Parathyroid adenoma (tissue), 2 donors: ENCODE measurements around the gene TMEM120B.

Experiments
- H2AFZ ChIP-seq: fragments of 300-600 bp; sonication (generic); one replicate; pipeline ENCODE4 v1.7.0; 2017; ENCODE audit warnings: antibody characterized with exemption, mild to moderate bottlenecking
- H3K27ac ChIP-seq: fragments of 300-600 bp; sonication (generic); one replicate; pipeline ENCODE4 v1.7.0; 2017
- H3K27me3 ChIP-seq: fragments of 300-600 bp; sonication (generic); one replicate; pipeline ENCODE4 v1.7.0; 2017; ENCODE audit warnings: low read length; ENCODE audit not compliant: control insufficient read depth, insufficient read depth
- H3K36me3 ChIP-seq: fragments of 300-600 bp; sonication (generic); one replicate; pipeline ENCODE4 v1.7.0; 2017; ENCODE audit warnings: low read length; ENCODE audit not compliant: control insufficient read depth, insufficient read depth
- H3K4me1 ChIP-seq: fragments of 300-600 bp; sonication (generic); one replicate; pipeline ENCODE4 v1.7.0; 2017; ENCODE audit warnings: control low read depth
- H3K4me2 ChIP-seq: fragments of 300-600 bp; sonication (generic); one replicate; pipeline ENCODE4 v1.7.0; 2017; ENCODE audit warnings: low read length
- H3K4me3 ChIP-seq: fragments of 300-600 bp; sonication (generic); one replicate; pipeline ENCODE4 v1.7.0; 2017; ENCODE audit warnings: low read depth, low read length
- H3K79me2 ChIP-seq: fragments of 300-600 bp; sonication (generic); one replicate; pipeline ENCODE4 v1.7.0; 2017; ENCODE audit warnings: control low read depth
- H3K9ac ChIP-seq: fragments of 300-600 bp; sonication (generic); one replicate; pipeline ENCODE4 v1.7.0; 2017; ENCODE audit warnings: mild to moderate bottlenecking
- H3K9me3 ChIP-seq: fragments of 300-600 bp; sonication (generic); one replicate; pipeline ENCODE4 v1.7.0; 2017; ENCODE audit warnings: low read length; ENCODE audit not compliant: control insufficient read depth
- CTCF ChIP-seq: fragments of 300-600 bp; sonication (generic); IDR thresholded peaks from one replicate; pipeline ENCODE4 v1.7.0; 2017; ENCODE audit warnings: antibody characterized with exemption, mild to moderate bottlenecking
- donor health status: primary hyperparathyroidism.

The TMEM120B gene

DNA sequence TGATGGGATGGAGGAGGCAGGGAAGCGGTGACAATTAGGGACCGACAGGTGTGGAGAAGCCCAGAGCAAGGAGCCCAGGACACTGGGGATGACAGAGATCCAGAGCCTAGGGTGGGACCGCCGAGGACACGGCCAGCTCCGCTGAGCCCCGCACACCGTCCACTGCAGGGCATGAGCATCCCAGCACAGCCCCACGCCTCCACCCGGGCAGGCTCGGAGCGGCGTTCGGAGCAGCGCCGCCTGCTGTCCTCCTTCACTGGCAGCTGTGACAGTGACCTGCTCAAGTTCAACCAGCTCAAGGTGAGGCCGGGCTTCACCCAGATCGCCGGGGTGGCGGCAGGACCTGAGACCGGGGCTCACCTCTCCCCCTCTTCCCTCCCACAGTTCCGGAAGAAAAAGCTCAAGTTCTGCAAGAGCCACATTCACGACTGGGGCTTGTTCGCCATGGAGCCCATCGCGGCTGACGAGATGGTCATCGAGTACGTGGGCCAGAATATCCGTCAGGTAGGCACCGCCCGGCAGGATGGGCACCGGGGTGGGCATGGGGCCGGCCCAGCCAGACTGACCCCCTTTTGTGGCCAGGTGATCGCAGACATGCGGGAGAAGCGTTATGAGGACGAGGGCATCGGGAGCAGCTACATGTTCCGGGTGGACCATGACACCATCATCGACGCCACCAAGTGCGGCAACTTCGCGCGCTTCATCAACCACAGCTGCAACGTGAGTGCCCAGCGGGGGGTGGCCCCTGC is 115.0 kb downstream of the TMEM120B start:
- TF ChIP-seq CTCF: no peak
- Histone ChIP-seq H3K27me3 (no peaks in the 10 kb centered on the region), H3K4me1 (no peaks in the 10 kb centered on the region), H3K36me3 (no peaks in the 10 kb centered on the region), H3K9ac (no peak overlapping the region), H3K4me3 (no peak overlapping the region), H3K79me2 (peaks cover 2% of the 10 kb centered on the region), H2AFZ (no peak overlapping the region), H3K4me2 (no peak overlapping the region), H3K27ac (no peak overlapping the region), H3K9me3 (no peaks in the 10 kb centered on the region)

DNA sequence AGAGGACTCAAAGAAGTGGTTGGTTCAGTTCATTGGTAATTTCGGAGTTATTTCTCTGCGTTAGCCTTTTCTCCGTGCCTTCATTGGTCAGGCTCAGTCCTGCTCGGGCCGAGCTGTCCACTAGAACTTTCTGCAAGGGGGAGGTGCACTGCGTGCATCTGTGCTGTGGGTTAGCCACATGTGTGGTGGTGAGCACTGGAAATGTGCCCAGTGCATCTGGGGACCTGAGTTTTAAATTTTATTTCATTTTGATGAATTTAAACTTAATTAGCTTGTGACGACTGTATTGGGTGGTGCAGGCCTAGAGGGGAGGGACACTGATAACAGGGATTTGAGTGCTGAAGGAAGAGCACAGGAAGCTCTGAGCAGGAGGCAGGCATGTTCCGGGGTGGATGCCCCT is 115.8 kb downstream of the TMEM120B start:
- no peak for TF ChIP-seq CTCF
- Histone ChIP-seq H3K27me3 (no peaks in the 10 kb centered on the region), H3K79me2 (peaks cover 2% of the 10 kb centered on the region), H3K9ac (no peak overlapping the region), H3K27ac (no peak overlapping the region), H3K4me1 (no peaks in the 10 kb centered on the region), H3K9me3 (no peaks in the 10 kb centered on the region), H3K4me2 (no peak overlapping the region), H3K36me3 (no peaks in the 10 kb centered on the region), H2AFZ (no peak overlapping the region), H3K4me3 (no peak overlapping the region)

DNA sequence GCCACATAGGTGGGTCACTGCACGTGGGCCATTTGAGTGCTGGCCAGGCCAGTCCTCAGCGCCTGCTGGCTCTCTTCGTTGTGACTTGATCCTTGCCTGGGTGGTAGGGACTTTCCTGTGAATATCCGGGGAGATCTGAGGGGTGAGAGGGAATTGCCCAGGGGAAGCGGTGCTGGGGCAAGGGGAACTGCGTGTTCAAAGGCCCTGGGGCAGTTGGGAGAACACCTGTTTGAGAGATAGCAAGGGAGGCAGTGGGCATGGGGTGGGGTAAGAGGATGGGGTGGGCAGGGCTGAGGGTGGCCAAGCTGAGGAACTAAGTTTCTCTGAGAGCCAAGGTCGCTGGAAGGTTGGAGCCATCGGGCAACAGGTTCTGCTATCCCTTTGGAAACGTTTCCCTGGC is 116.3 kb downstream of the TMEM120B start:
- Histone ChIP-seq H3K36me3 (no peaks in the 10 kb centered on the region), H3K4me1 (no peaks in the 10 kb centered on the region), H2AFZ (no peak overlapping the region), H3K9ac (no peak overlapping the region), H3K27me3 (no peaks in the 10 kb centered on the region), H3K27ac (no peak overlapping the region), H3K4me3 (no peak overlapping the region), H3K9me3 (no peaks in the 10 kb centered on the region), H3K4me2 (no peak overlapping the region), H3K79me2 (peaks cover 2% of the 10 kb centered on the region)
- TF ChIP-seq CTCF: no peak

GRCh38 chr12:121829250-121829918 is 116.8 kb downstream of the TMEM120B start:
- Histone ChIP-seq H3K79me2 (peaks cover 2% of the 10 kb centered on the region), H3K27ac (no peak overlapping the region), H3K9ac (no peak overlapping the region), H3K36me3 (no peaks in the 10 kb centered on the region), H3K27me3 (no peaks in the 10 kb centered on the region), H3K4me1 (no peaks in the 10 kb centered on the region), H3K4me2 (no peak overlapping the region), H3K4me3 (no peak overlapping the region), H2AFZ (no peak overlapping the region), H3K9me3 (no peaks in the 10 kb centered on the region)
- no peak for TF ChIP-seq CTCF

DNA sequence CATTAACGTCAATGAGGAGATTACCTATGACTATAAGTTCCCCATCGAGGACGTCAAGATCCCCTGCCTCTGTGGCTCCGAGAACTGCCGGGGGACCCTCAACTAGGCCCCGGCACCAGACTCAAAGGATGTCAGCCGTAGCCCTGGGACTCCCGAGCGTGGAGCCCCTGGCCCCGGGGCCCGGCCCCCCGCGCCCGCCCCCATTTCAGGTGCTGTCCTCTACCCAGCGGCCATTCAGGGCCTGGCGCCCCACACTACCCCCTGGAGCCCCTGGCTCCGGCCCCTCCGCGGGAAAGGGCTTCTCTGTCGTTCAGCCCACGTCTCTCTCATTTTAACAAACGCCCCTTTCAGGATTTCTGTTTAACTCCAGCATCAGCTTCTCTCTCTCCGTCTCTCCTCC is 117.6 kb downstream of the TMEM120B start:
- H3K36me3 ChIP-seq: no peaks in the 10 kb centered on the region
- peaks cover 2% of the 10 kb centered on the region for H3K79me2 ChIP-seq
- no peak overlapping the region for H3K27ac ChIP-seq
- H3K4me1 ChIP-seq: no peaks in the 10 kb centered on the region
- no peak overlapping the region for H3K4me3 ChIP-seq
- H3K27me3 ChIP-seq: no peaks in the 10 kb centered on the region
- no peaks in the 10 kb centered on the region for H3K9me3 ChIP-seq
- H2AFZ ChIP-seq: no peak overlapping the region
- H3K9ac ChIP-seq: no peak overlapping the region
- H3K4me2 ChIP-seq: no peak overlapping the region
- TF ChIP-seq CTCF: no peak
